ENCODE data around the gene OR10Z1. TPM values are rescaled to one million over a fixed set of nuclear protein-coding genes. Genes with fewer than 3 reads are reported as not detected.

Gene OR10Z1
- total and polyA plus RNA-seq, 2 of the 8 experiments (the other 6 are each of a cell fraction or from before 2014, with no cell fraction given): not detected

DNA sequence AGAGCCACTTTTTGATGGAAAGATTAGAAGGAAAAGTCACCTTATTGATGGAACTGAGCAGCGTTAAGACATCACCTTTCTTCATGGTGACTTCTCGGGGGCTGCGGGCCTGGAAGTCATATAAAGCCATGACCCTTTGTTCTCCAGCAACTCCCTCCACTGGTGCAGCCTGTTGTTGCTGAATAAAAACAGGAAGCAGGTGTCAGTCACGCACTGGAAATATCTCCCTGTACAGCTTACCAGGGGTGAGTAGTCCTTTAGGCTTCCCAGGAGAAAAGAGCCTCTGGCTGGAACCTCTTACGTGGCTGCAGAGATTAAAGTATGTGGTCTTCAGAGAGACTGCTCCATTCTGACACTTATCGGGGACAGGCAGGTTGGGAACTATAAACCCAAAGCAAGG is 49.5 kb downstream of the OR10Z1 start:
- no peak for DNase-seq (ENCODE audit: low read depth in 1 of 2, low spot score in 2 of 2)
- ChIA-PET CTCF (ENCODE audit: partially characterized antibody) (no interaction called here), POLR2A (ENCODE audit: partially characterized antibody) (no interaction called here)
- H3K4me3 ChIP-seq (ENCODE audit: extremely low read depth in 1 of 4, insufficient read depth in 2 of 4, low read depth in 3 of 4, low read length in 4 of 4): no peak overlapping the region
- H3K18ac ChIP-seq (ENCODE audit: extremely low read depth, low read length): no peak overlapping the region
- H2AK5ac ChIP-seq (ENCODE audit: low read depth, low read length): no peak overlapping the region
- H3K27me3 ChIP-seq (replicated peaks in 1 of 4; ENCODE audit: control insufficient read depth in 3 of 4, extremely low read depth in 1 of 4, insufficient read depth in 3 of 4, low read length in 3 of 4): no peaks in the 10 kb centered on the region
- no peak overlapping the region for H3K56ac ChIP-seq (replicated peaks; ENCODE audit: insufficient read length, low read depth, low read length)
- H3K23me2 ChIP-seq (ENCODE audit: low read depth, low read length): no peaks in the 10 kb centered on the region; the same call in 1 of the 2 replicates
- H3K23ac ChIP-seq (ENCODE audit: insufficient read length): no peak overlapping the region
- no peak overlapping the region for H3K27ac ChIP-seq (ENCODE audit: low read depth, low read length)
- no peaks in the 10 kb centered on the region for H3K79me1 ChIP-seq (ENCODE audit: low read depth, low read length)
- no peak overlapping the region for H4K5ac ChIP-seq (ENCODE audit: insufficient read length, low read depth, low read length)
- H3K14ac ChIP-seq (ENCODE audit: insufficient read length): no peak overlapping the region
- no peak for FAIRE-seq
- H4K91ac ChIP-seq (replicated peaks; ENCODE audit: insufficient read length, low read length): no peak overlapping the region
- H3K4ac ChIP-seq (replicated peaks; ENCODE audit: insufficient read length, low read depth, low read length): no peak overlapping the region
- no peak overlapping the region for H2BK15ac ChIP-seq (ENCODE audit: low read length)
- no peak overlapping the region for H2BK12ac ChIP-seq (ENCODE audit: low read depth, low read length)
- TF ChIP-seq TEAD4 (IDR thresholded peaks at IDR 0.05; ENCODE audit: low read depth, low read length) (no peak), RAD21 (IDR thresholded peaks at IDR 0.05 in 1 of 2, conservative IDR thresholded peaks at IDR 0.05 in 1 of 2; ENCODE audit: low read depth in 2 of 2, low read length in 2 of 2) (0 out of 4 replicates have a peak, but pooled peaks of 1 of the 2 experiments have one; percentile 8)
- TF ChIP-seq, protein P1, sequence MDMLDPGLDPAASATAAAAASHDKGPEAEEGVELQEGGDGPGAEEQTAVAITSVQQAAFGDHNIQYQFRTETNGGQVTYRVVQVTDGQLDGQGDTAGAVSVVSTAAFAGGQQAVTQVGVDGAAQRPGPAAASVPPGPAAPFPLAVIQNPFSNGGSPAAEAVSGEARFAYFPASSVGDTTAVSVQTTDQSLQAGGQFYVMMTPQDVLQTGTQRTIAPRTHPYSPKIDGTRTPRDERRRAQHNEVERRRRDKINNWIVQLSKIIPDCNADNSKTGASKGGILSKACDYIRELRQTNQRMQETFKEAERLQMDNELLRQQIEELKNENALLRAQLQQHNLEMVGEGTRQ (IDR thresholded peaks at IDR 0.05; ENCODE audit: low read length): no peak
- H3K9me3 ChIP-seq (ENCODE audit: insufficient read depth in 2 of 2, low read depth in 1 of 2, low read length in 1 of 2): no peaks in the 10 kb centered on the region
- H2BK120ac ChIP-seq (replicated peaks; ENCODE audit: low read depth, low read length): no peak overlapping the region
- no peaks in the 10 kb centered on the region for H3K79me2 ChIP-seq (ENCODE audit: control insufficient read depth in 1 of 2, insufficient read depth in 2 of 2, low read length in 2 of 2)
- H3K9ac ChIP-seq (replicated peaks in 1 of 4; ENCODE audit: extremely low read depth in 1 of 4, low read depth in 3 of 4, low read length in 3 of 4): no peak overlapping the region
- no peaks in the 10 kb centered on the region for H4K20me1 ChIP-seq (replicated peaks in 1 of 2; ENCODE audit: control insufficient read depth in 1 of 2, insufficient read depth in 2 of 2, low read length in 2 of 2)
- no peak overlapping the region for H2BK20ac ChIP-seq (ENCODE audit: low read length)
- no peak overlapping the region for H4K8ac ChIP-seq (ENCODE audit: extremely low read depth, insufficient read depth, low read length)
- no peaks in the 10 kb centered on the region for H3K4me1 ChIP-seq (replicated peaks in 1 of 4; ENCODE audit: control insufficient read depth in 3 of 4, insufficient read depth in 4 of 4, low read length in 3 of 4)
- H2AFZ ChIP-seq (ENCODE audit: low read length): 0 out of 2 replicates have a peak overlapping the region, but pooled peaks have one; percentile 19
- H3K36me3 ChIP-seq (ENCODE audit: control insufficient read depth in 2 of 4, insufficient read depth in 4 of 4, low read length in 3 of 4): no peaks in the 10 kb centered on the region
- WGBS, 2 experiments (ENCODE audit: extremely low coverage in 1 of 2, insufficient coverage in 1 of 2, insufficient read length in 1 of 2, insufficient replicate concordance in 2 of 2, low coverage in 1 of 2, low lambda C conversion rate in 2 of 2, missing lambda C conversion rate in 1 of 2): 89% methylated on average over 6 of the region's 6 CpGs; no CpG with 5 or more reads in 1 of the 2 experiments
- H2BK5ac ChIP-seq (ENCODE audit: low read depth, low read length): no peak overlapping the region
- no peak overlapping the region for H3K4me2 ChIP-seq (ENCODE audit: insufficient read depth in 1 of 2, low read depth in 2 of 2, low read length in 2 of 2)
